Activated CD8-positive, alpha-beta T cell treated with anti-CD3 and anti-CD28 coated beads for 36 hours (primary cell): ENCODE results near the gene IFNAR2. TPM values are rescaled to one million over a fixed set of nuclear protein-coding genes. Genes with fewer than 3 reads are reported as not detected.

ENCODE experiments used
- ATAC-seq: fragments of 200-7000 bp; cut with Tn5 transposase; one replicate; pipeline ENCODE4 v1.10.0; 2021; ENCODE audit warnings: mild to moderate bottlenecking, moderate library complexity
- CTCF ChIA-PET: fragments of 350-600 bp; sonication (Branson Sonifier 250); formaldehyde crosslinking; loops from one replicate; lab custom pipeline; 2021; ENCODE audit warnings: antibody characterized with exemption; lab: Charles Lee
- POLR2A ChIA-PET: fragments of 350-600 bp; sonication (Branson Sonifier 250); formaldehyde crosslinking; loops from one replicate; lab custom pipeline; 2021; ENCODE audit warnings: antibody characterized with exemption; lab: Charles Lee
- DNase-seq: peaks from one replicate; pipeline ENCODE4 v3.0.0-alpha.2; 2020
- H3K27ac Mint-ChIP-seq: one replicate; pipeline ENCODE4 v1.8.0; 2021; ENCODE audit warnings: mild to moderate bottlenecking, mixed read lengths
- H3K27me3 Mint-ChIP-seq: one replicate; pipeline ENCODE4 v1.8.0; 2021; ENCODE audit warnings: mixed read lengths
- H3K36me3 Mint-ChIP-seq: one replicate; pipeline ENCODE4 v1.8.0; 2021; ENCODE audit warnings: low read depth, mixed read lengths
- H3K4me1 Mint-ChIP-seq: one replicate; pipeline ENCODE4 v1.8.0; 2021; ENCODE audit warnings: low read depth, mixed read lengths
- H3K4me3 Mint-ChIP-seq: one replicate; pipeline ENCODE4 v1.8.0; 2021; ENCODE audit warnings: mild to moderate bottlenecking, moderate library complexity, mixed read lengths
- H3K9me3 Mint-ChIP-seq: one replicate; pipeline ENCODE4 v1.8.0; 2021; ENCODE audit warnings: mixed read lengths
- intact Hi-C: fragments of 100-400 bp; cut with micrococcal nuclease; formaldehyde crosslinking; loops from one replicate; pipeline ENCODE4 v1.10.0; 2022
- total RNA-seq, 2 experiments: library from RNA; stranded (reverse); gene quantifications; one replicate each; pipeline ENCODE4 v1.2.3, GENCODE V29; 2021
- TF ChIP-seq, protein P1 (sequence below): fragments of 200-600 bp; IDR thresholded peaks from one replicate; pipeline ENCODE4 v1.8.0; 2022; ENCODE audit warnings: antibody characterized with exemption, mild to moderate bottlenecking

The IFNAR2 gene
- total RNA-seq, 2 experiments from 2014 or later: 34.3 to 38.6 TPM

DNA sequence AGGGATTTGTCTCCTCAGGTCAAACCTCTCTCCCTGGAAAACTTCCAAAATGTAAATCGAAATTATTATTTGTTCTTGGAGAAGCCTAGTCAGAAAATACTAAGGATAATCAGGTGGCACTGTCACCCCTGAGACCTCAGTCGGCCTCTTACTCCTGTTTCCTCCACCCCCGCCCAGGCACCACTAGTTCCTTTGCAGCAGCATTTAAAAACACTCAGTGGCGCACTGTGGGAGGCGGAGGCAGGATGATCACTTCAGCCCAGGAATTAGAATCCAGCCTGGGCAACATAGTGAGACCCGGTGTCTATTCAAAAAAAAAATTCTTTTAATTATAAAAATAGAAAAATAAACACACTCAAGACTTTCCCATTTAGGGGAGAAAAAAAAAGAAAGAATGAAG lies 18.0 kb upstream of the IFNAR2 start:
- intact Hi-C loops: no loop called here
- POLR2A ChIA-PET: interaction anchor here (1.0 kb wide), 1 partner anchor 8 kb away, joined by 3 read pairs; no protein-coding TSS in a partner anchor
- TF ChIP-seq, protein P1, sequence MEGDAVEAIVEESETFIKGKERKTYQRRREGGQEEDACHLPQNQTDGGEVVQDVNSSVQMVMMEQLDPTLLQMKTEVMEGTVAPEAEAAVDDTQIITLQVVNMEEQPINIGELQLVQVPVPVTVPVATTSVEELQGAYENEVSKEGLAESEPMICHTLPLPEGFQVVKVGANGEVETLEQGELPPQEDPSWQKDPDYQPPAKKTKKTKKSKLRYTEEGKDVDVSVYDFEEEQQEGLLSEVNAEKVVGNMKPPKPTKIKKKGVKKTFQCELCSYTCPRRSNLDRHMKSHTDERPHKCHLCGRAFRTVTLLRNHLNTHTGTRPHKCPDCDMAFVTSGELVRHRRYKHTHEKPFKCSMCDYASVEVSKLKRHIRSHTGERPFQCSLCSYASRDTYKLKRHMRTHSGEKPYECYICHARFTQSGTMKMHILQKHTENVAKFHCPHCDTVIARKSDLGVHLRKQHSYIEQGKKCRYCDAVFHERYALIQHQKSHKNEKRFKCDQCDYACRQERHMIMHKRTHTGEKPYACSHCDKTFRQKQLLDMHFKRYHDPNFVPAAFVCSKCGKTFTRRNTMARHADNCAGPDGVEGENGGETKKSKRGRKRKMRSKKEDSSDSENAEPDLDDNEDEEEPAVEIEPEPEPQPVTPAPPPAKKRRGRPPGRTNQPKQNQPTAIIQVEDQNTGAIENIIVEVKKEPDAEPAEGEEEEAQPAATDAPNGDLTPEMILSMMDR: no peak
- CTCF ChIA-PET: interaction anchor here (0.8 kb wide), 1 partner anchor 15 kb away, joined by 3 read pairs; no protein-coding TSS in a partner anchor
- ATAC-seq (no peak), DNase-seq (no peak)
- no peak overlapping the region for H3K27ac Mint-ChIP-seq
- peaks cover 2% of the 10 kb centered on the region for H3K36me3 Mint-ChIP-seq
- peaks cover 3% of the 10 kb centered on the region for H3K9me3 Mint-ChIP-seq
- H3K4me3 Mint-ChIP-seq: no peak overlapping the region
- peaks cover 65% of the 10 kb centered on the region for H3K4me1 Mint-ChIP-seq
- no peaks in the 10 kb centered on the region for H3K27me3 Mint-ChIP-seq

DNA sequence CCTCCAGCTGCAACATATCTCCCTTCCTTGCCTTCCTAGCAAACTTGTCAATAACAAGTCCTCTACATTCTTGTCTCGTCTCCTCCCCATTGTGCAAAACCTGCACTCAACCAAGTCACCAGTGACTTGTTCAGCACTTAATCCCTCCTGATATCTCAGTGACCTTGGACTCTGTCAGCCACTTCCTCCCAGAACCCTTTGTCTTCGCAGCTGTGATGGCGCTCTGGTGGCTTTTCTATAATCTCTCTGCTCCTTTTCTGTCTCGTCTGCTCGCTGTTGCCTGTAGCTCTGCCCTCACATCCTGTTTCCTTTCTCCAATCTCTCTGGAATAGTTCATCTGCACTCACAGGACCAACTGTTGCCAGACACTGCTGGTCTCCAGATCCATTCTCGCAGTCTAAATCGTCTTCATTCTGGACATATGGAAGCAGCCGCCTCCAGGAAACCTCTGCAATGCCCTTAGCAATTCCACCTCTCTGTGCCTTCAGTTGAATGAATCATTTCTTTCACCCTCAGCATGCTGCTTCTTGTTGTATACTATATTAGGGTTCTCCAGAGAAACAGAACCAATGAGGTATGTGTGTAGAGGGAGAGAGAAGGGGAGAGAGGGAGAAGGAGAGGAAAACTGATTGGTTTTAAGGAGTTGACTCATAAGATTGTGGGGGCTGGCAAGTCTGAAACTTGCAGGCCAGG lies 17.4 kb upstream of the IFNAR2 start:
- Mint-ChIP-seq H3K36me3 (peaks cover 2% of the 10 kb centered on the region), H3K9me3 (peaks cover 3% of the 10 kb centered on the region), H3K4me1 (peaks cover 61% of the 10 kb centered on the region), H3K27ac (peak overlapping the region; percentile 72), H3K27me3 (no peaks in the 10 kb centered on the region), H3K4me3 (no peak overlapping the region)
- CTCF ChIA-PET: interaction anchor here (0.8 kb wide), 1 partner anchor 14 kb away, joined by 3 read pairs; no protein-coding TSS in a partner anchor
- intact Hi-C loops: no loop called here
- ATAC-seq (no peak), DNase-seq (peak; percentile 47)
- POLR2A ChIA-PET: interaction anchor here (1.0 kb wide), 1 partner anchor 9 kb away, joined by 3 read pairs; no protein-coding TSS in a partner anchor
- TF ChIP-seq, protein P1: no peak

DNA sequence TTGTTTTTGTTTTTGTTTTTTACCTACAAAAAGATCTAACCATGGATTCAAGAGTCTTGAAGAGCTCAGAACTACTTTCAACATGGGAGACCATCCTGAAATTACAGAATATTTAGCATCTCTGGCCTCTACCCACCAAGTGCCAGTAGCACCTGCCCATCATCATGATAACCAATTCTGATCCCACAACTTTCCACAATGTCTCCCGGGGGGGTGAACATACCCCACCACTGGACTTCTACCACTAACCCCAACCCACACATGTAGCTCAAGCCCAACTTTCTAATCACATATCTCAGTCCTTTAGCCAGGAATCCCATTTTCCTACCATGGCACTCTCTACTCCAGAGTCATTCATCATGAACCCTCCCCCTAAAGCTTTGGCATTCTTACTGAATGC lies 15.7 kb upstream of the IFNAR2 start:
- Mint-ChIP-seq H3K4me3 (no peak overlapping the region), H3K27ac (peak overlapping the region; percentile 57), H3K4me1 (peaks cover 65% of the 10 kb centered on the region), H3K36me3 (peaks cover 2% of the 10 kb centered on the region), H3K27me3 (no peaks in the 10 kb centered on the region), H3K9me3 (peaks cover 4% of the 10 kb centered on the region)
- intact Hi-C loops: no loop called here
- ChIA-PET CTCF (interaction anchor here (0.9 to 1.3 kb wide), 3 partner anchors 11 to 147 kb away, joined by 3 to 6 read pairs (median 4); no protein-coding TSS in a partner anchor), POLR2A (interaction anchor here (0.8 kb wide), 1 partner anchor 14 kb away, joined by 3 read pairs; no protein-coding TSS in a partner anchor)
- no peak for DNase-seq
- TF ChIP-seq, protein P1: no peak
- ATAC-seq: no peak

DNA sequence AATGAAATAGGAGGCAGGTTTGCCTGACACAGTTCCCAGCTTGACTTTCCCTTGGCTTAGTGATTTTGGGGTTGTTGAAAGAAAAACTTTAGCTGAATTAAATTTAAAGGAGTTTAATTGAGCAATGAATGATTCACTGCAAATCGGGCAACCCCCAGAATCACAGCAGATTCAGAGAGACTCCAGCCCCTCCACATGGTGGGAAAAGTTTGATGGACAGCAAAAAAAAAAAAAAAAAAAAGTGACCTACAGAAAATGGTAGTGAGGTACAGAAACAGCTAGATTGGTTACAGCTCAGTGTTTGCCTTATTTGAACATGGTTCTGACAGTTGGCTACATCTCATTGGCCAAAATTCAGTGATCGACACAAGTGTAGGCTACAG lies 12.6 kb upstream of the IFNAR2 start:
- peaks cover 2% of the 10 kb centered on the region for H3K36me3 Mint-ChIP-seq
- no peak overlapping the region for H3K4me3 Mint-ChIP-seq
- ATAC-seq (no peak), DNase-seq (no peak)
- no peak overlapping the region for H3K27ac Mint-ChIP-seq
- POLR2A ChIA-PET: no interaction called here
- CTCF ChIA-PET: interaction anchor here (1.2 kb wide), 1 partner anchor 10 kb away, joined by 4 read pairs; no protein-coding TSS in a partner anchor
- peaks cover 7% of the 10 kb centered on the region for H3K9me3 Mint-ChIP-seq
- intact Hi-C loops: no loop called here
- no peaks in the 10 kb centered on the region for H3K27me3 Mint-ChIP-seq
- H3K4me1 Mint-ChIP-seq: peaks cover 66% of the 10 kb centered on the region
- TF ChIP-seq, protein P1: no peak

DNA sequence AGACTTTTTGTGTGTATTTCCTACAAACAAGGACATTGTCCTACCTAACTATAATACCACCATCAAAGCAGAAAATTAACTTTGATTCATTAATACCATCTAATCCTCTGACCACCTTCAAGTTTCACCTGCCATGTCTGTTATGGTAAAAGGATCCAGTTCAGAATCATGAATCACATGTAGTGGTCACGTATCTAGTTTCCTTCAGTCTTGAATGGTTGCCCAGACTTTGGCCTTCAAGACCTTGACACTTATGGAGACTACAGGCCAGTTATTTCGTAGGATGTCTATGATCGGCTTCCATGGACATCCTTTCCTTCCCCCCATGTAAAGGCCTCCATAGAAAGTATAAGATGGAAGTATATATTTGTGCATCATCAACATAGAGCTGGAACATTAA lies 10.4 kb upstream of the IFNAR2 start:
- Mint-ChIP-seq H3K9me3 (peaks cover 7% of the 10 kb centered on the region), H3K36me3 (no peaks in the 10 kb centered on the region), H3K27me3 (no peaks in the 10 kb centered on the region), H3K27ac (no peak overlapping the region), H3K4me3 (no peak overlapping the region), H3K4me1 (peaks cover 46% of the 10 kb centered on the region)
- no peak for ATAC-seq
- intact Hi-C loops: no loop called here
- DNase-seq: no peak
- TF ChIP-seq, protein P1: no peak
- ChIA-PET CTCF (interaction anchor here (1.0 kb wide), 1 partner anchor 142 kb away, joined by 3 read pairs; no protein-coding TSS in a partner anchor), POLR2A (interaction anchor here (0.6 to 1.3 kb wide), 3 partner anchors 13 to 333 kb away, joined by 3 to 4 read pairs (median 3); no protein-coding TSS in a partner anchor)
